H9 (cell line): ENCODE data around the gene CEP152. TPM values are rescaled to one million over a fixed set of nuclear protein-coding genes. Genes with fewer than 3 reads are reported as not detected.

ENCODE experiments used
- DNase-seq: peaks from one replicate; pipeline ENCODE4 v3.0.0-alpha.2; 2017
- H2AFZ ChIP-seq: one replicate; pipeline ENCODE4 v1.6.1; 2013; ENCODE audit warnings: mild to moderate bottlenecking, low read length, control low read depth, moderate library complexity
- H2AK5ac ChIP-seq: 2 replicates; pipeline ENCODE4 v1.6.1; 2013; ENCODE audit warnings: low read length, control low read depth, mixed read lengths; ENCODE audit not compliant: insufficient read length
- H2BK120ac ChIP-seq: one replicate; pipeline ENCODE4 v1.6.1; 2013; ENCODE audit warnings: low read depth, mild to moderate bottlenecking, low read length, control low read depth, inconsistent platforms; ENCODE audit not compliant: poor library complexity, severe bottlenecking
- H2BK12ac ChIP-seq: 2 replicates; pipeline ENCODE4 v1.6.1; 2013; ENCODE audit warnings: low read length, control low read depth, mixed read lengths, low read depth; ENCODE audit not compliant: insufficient read length
- H2BK15ac ChIP-seq: 2 replicates; pipeline ENCODE4 v1.6.1; 2013; ENCODE audit warnings: low read depth, low read length, control low read depth
- H2BK20ac ChIP-seq: one replicate; pipeline ENCODE4 v1.6.1; 2013; ENCODE audit warnings: low read depth, mild to moderate bottlenecking, low read length, control low read depth, inconsistent platforms; ENCODE audit not compliant: poor library complexity, severe bottlenecking
- H2BK5ac ChIP-seq: 2 replicates; pipeline ENCODE4 v1.6.1; 2013; ENCODE audit warnings: low read length, control low read depth, mixed read lengths; ENCODE audit not compliant: insufficient read length
- H3K14ac ChIP-seq: 2 replicates; pipeline ENCODE4 v1.6.1; 2013; ENCODE audit warnings: low read length, control low read depth; ENCODE audit not compliant: insufficient read depth
- H3K18ac ChIP-seq: 2 replicates; pipeline ENCODE4 v1.6.1; 2013; ENCODE audit warnings: low read depth, mild to moderate bottlenecking, mixed read lengths, low read length, control low read depth; ENCODE audit not compliant: insufficient read length
- H3K23ac ChIP-seq: 2 replicates; pipeline ENCODE4 v1.6.1; 2013; ENCODE audit warnings: low read length, control low read depth, mixed read lengths, low read depth; ENCODE audit not compliant: insufficient read length
- H3K23me2 ChIP-seq: 2 replicates; pipeline ENCODE4 v1.6.1; 2013; ENCODE audit warnings: low read depth, mild to moderate bottlenecking, mixed read lengths, low read length, control low read depth; ENCODE audit not compliant: insufficient read length, poor library complexity, severe bottlenecking
- H3K27ac ChIP-seq: 2 replicates; pipeline ENCODE4 v1.5.1; 2013; ENCODE audit warnings: low read length, control low read depth, mixed read lengths, low read depth; ENCODE audit not compliant: insufficient read length
- H3K27me3 ChIP-seq: 2 replicates; pipeline ENCODE4 v1.6.1; 2013; ENCODE audit warnings: low read length, control low read depth, inconsistent platforms; ENCODE audit not compliant: insufficient read depth
- H3K4ac ChIP-seq: 2 replicates; pipeline ENCODE4 v1.6.1; 2013; ENCODE audit warnings: low read depth, mild to moderate bottlenecking, control low read depth, inconsistent platforms, low read length, moderate library complexity
- H3K4me1 ChIP-seq: 2 replicates; pipeline ENCODE4 v1.6.1; 2013; ENCODE audit warnings: low read length, control low read depth, inconsistent platforms; ENCODE audit not compliant: insufficient read depth
- H3K4me2 ChIP-seq: 2 replicates; pipeline ENCODE4 v1.6.1; 2013; ENCODE audit warnings: low read length, control low read depth, mixed read lengths; ENCODE audit not compliant: insufficient read length, insufficient read depth
- H3K56ac ChIP-seq: 2 replicates; pipeline ENCODE4 v1.6.1; 2013; ENCODE audit warnings: low read depth, mild to moderate bottlenecking, mixed read lengths, low read length, control low read depth; ENCODE audit not compliant: insufficient read length
- H3K79me1 ChIP-seq: 2 replicates; pipeline ENCODE4 v1.6.1; 2013; ENCODE audit warnings: low read depth, mild to moderate bottlenecking, moderate library complexity, low read length, control low read depth, inconsistent platforms; ENCODE audit not compliant: insufficient read depth, poor library complexity, severe bottlenecking
- H3K79me2 ChIP-seq: 2 replicates; pipeline ENCODE4 v1.6.1; 2013; ENCODE audit warnings: low read length, control low read depth, inconsistent platforms; ENCODE audit not compliant: insufficient read depth
- H3K9ac ChIP-seq: 2 replicates; pipeline ENCODE4 v1.6.1; 2013; ENCODE audit warnings: low read length, control low read depth, mixed read lengths; ENCODE audit not compliant: insufficient read length; ENCODE audit errors: extremely low read depth
- H3K9me3 ChIP-seq: one replicate; pipeline ENCODE4 v1.6.1; 2013; ENCODE audit warnings: low read depth, low read length, inconsistent platforms; ENCODE audit not compliant: control insufficient read depth
- H3T11ph ChIP-seq: one replicate; pipeline ENCODE4 v1.6.1; 2013; ENCODE audit warnings: mild to moderate bottlenecking, low read length, control low read depth, inconsistent platforms
- H4K20me1 ChIP-seq: one replicate; pipeline ENCODE4 v1.6.1; 2013; ENCODE audit not compliant: control insufficient read depth, insufficient read length, insufficient read depth
- H4K5ac ChIP-seq: 2 replicates; pipeline ENCODE4 v1.6.1; 2013; ENCODE audit warnings: low read depth, mild to moderate bottlenecking, mixed read lengths, low read length, control low read depth; ENCODE audit not compliant: insufficient read length
- H4K8ac ChIP-seq: replicated peaks from 2 replicates; pipeline ENCODE4 v1.6.1; 2013; ENCODE audit warnings: low read length, control low read depth, mixed read lengths, low read depth; ENCODE audit not compliant: insufficient read length
- H4K91ac ChIP-seq: 2 replicates; pipeline ENCODE4 v1.6.1; 2013; ENCODE audit warnings: low read depth, mild to moderate bottlenecking, moderate library complexity, mixed read lengths, low read length, control low read depth; ENCODE audit not compliant: insufficient read length
- H3K27ac Mint-ChIP-seq, 3 experiments: 2 replicates in 2 of 3; 3 replicates in 1 of 3; pipeline ENCODE4 v1.8.0; 2020 to 2021; ENCODE audit warnings: mixed read lengths in 3 of 3, mild to moderate bottlenecking in 1 of 3, moderate library complexity in 1 of 3
- H3K27me3 Mint-ChIP-seq: 2 replicates; pipeline ENCODE4 v1.8.0; 2021; ENCODE audit warnings: low read depth, mild to moderate bottlenecking, moderate library complexity, mixed read lengths
- H3K36me3 Mint-ChIP-seq, 3 experiments: 2 replicates in 2 of 3; 3 replicates in 1 of 3; pipeline ENCODE4 v1.8.0; 2020 to 2021; ENCODE audit warnings: low read depth in 3 of 3, mixed read lengths in 3 of 3; ENCODE audit not compliant: insufficient read depth in 1 of 3
- H3K4me1 Mint-ChIP-seq, 2 experiments: 2 replicates each; pipeline ENCODE4 v1.8.0; 2020; ENCODE audit warnings: mixed read lengths in 2 of 2
- H3K4me3 Mint-ChIP-seq, 2 experiments: 2 replicates in 1 of 2; 3 replicates in 1 of 2; pipeline ENCODE4 v1.8.0; 2020 to 2021; ENCODE audit warnings: mild to moderate bottlenecking in 2 of 2, mixed read lengths in 2 of 2, moderate library complexity in 1 of 2
- H3K9me3 Mint-ChIP-seq, 2 experiments: 2 replicates in 1 of 2; 3 replicates in 1 of 2; pipeline ENCODE4 v1.8.0; 2020; ENCODE audit warnings: mild to moderate bottlenecking in 2 of 2, mixed read lengths in 2 of 2, moderate library complexity in 1 of 2
- CTCF ChIP-seq: fragments of 200-600 bp; sonication (generic); conservative IDR thresholded peaks from 3 replicates; pipeline ENCODE4 v1.8.0; 2021; ENCODE audit warnings: antibody characterized with exemption, mild to moderate bottlenecking
- WGBS: extraction: QIAGEN DNeasy Blood & Tissue Kit; methylation state at CpG from one replicate; pipeline ENCODE4 v1.1.7; 2013; ENCODE audit warnings: missing lambda C conversion rate, low lambda C conversion rate, mixed read lengths; ENCODE audit not compliant: insufficient read length; ENCODE audit errors: extremely low coverage; 5-methylcytosine and 5-hydroxymethylcytosine counted together
- total RNA-seq: library from RNA; stranded (reverse); gene quantifications from 2 replicates; pipeline ENCODE4 v1.2.1, GENCODE V29; 2021

The CEP152 gene
- total RNA-seq, 1 experiment from 2014 or later = 10.9 TPM

- Histone ChIP-seq H4K20me1 (no peaks in the 10 kb centered on the region), H3K79me2 (no peaks in the 10 kb centered on the region), H2BK120ac (no peak overlapping the region), H3K27ac (no peak overlapping the region), H3K4ac (no peak overlapping the region), H2AFZ (no peak overlapping the region), H3K56ac (no peak overlapping the region), H3K79me1 (no peaks in the 10 kb centered on the region), H3K4me2 (no peak overlapping the region), H3K4me1 (no peaks in the 10 kb centered on the region), H2BK15ac (no peak overlapping the region), H4K91ac (no peak overlapping the region), H2BK12ac (no peak overlapping the region), H3K18ac (no peak overlapping the region), H3K23ac (no peak overlapping the region), H2BK20ac (no peak overlapping the region), H3K9ac (no peak overlapping the region), H3K27me3 (no peaks in the 10 kb centered on the region), H3K23me2 (no peaks in the 10 kb centered on the region), H4K8ac (no peak overlapping the region), H3T11ph (no peak overlapping the region), H3K14ac (no peak overlapping the region), H4K5ac (no peak overlapping the region), H2AK5ac (no peak overlapping the region), H2BK5ac (no peak overlapping the region), H3K9me3 (no peaks in the 10 kb centered on the region)
- Mint-ChIP-seq H3K9me3 (no peaks in the 10 kb centered on the region), H3K27ac (no peak overlapping the region), H3K4me1 (0 out of 4 replicates have a peak, but pooled peaks cover 2 to 3% of the 10 kb centered on the region in 2 experiments), H3K4me3 (no peak overlapping the region), H3K27me3 (no peaks in the 10 kb centered on the region), H3K36me3 (no peaks in the 10 kb centered on the region)
- no peak for TF ChIP-seq CTCF
- no peak for DNase-seq
- WGBS = no CpG with 5 or more reads among the region's 3 CpGs
Measured at GRCh38 chr15:48696627-48697312, 114.1 kb downstream of the CEP152 start.
